Left renal cortex interstitium (tissue), 4 donors: ENCODE results near the gene DUSP5. TPM values are rescaled to one million over a fixed set of nuclear protein-coding genes. Genes with fewer than 3 reads are reported as not detected.
"Not testable (repeated sequence)": the region's sequence is repeated elsewhere in the genome, so short reads cannot be mapped to it uniquely, and the experiment has no call there.

Experiments used
- DNase-seq, 4 donors: peaks; one replicate each; pipeline ENCODE4 v3.0.0-alpha.2; 2013; ENCODE audit warnings: low read depth in 4 of 4, low spot score in 2 of 4, missing footprints in 1 of 4
- polyA plus RNA-seq, 4 donors: library from polyadenylated mRNA; unstranded; fragments of 120-200 nt; gene quantifications; one replicate each; pipeline ENCODE4 v1.2.1, GENCODE V29; 2013; ENCODE audit not compliant: insufficient read length in 4 of 4

DUSP5 gene
- polyA plus RNA-seq, 4 donors = 9.3 to 13.3 (median 10.6) TPM

DNA sequence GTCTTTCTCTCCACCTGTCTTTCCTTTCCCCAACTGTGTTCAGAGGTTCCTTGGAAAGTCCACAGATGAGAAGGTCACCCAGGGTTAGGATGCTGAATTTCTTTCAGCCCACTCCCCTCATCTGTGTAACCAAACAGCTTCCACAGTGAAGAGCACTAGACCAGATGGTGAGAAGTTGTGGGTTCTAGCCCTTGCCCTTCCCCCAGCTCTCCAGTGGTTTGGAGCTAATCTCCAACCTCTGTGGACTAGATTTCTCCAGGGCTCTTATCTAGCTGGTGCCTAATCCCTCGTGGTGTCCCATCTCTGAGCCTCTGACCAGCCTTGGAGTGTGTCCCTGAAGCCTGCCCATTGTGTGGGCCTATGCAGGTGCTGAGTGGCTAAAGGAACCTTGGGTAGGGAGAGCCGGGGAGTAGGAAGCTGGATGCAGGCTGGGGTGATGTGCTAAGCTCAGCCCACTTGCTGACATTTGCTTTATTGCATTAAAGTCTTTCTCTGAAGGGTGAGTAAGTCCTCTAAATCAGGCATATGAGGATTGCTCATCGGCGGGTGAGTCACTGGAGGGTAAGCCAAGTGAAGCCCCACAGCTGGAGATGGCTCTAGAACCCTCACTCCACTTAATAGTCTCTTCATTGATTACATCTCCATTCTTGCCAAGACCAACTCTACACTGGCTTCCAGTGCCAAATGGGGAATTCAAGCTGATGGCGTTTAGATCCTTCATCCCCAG is 14.9 kb downstream of the DUSP5 start:
- DNase-seq = no peak

DNA sequence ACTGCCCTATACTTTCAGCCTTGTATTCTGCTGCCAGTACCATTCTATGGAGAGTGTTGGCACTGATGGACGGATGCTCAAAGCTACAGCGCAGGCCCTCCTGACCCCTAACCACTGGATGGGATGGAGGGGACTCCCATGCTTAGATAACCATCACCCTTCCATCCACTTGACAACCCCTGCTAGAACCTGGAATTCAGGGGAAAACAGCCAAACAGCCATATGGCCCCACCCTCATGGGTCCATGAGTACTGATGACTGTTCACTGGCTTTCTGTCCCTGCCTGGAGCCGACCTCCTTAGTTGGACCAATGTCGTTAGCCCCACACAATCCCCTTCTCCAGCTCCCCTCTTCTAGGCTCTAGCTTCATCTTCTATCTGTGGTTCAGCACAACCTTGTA is 16.2 kb downstream of the DUSP5 start:
- DNase-seq = no peak

DNA sequence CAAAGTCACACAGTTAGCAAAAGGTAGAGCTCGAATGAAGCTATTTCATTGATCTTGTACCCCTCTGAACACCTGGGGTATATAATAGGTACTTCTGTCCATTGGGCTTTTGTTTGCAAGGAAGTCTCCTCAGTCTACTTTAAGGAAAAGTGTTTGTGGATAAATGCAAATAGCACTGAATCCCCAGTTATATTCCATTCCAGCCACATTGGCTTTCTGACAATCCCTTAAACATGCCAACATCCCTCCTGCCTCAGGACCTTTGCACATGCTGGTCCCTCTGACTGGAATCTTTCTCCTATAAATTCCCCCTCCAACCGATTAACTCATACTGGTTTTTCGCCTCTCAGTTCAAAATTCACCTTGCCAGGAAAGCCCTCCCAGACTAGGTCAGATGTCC is 17.1 kb downstream of the DUSP5 start:
- no peak for DNase-seq

DNA sequence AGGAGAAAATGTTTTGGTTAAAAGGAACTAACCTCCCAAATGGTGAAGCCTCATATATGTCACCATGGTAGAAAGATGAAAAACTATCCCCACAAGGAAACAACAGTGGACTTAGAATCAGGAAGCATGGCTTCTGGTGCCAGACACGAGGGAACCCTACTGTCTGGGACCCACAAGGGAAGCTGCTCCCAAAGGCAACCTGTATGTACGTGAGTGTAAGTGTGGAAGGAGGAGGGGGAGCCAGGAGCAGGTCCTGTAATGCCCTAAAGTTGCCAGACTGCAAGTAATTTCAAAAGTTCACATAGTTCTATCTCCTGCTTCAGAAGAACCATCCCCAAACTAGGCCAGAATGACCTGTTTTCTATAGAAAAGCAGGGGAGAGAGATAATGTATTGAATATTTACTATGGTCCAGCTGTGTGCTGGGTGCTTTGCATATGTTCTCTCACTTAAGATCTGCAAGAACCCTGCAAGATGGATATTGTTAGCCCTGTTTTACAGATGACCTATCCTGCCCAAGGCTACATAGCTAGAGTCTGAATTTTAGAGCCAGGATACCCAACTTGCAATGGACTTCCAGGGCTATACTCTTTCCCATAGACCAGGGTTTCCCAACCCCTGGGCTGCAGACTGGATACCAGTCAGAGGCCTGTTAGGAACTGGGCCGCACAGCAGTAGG is 19.2 kb downstream of the DUSP5 start:
- no peak for DNase-seq

DNA sequence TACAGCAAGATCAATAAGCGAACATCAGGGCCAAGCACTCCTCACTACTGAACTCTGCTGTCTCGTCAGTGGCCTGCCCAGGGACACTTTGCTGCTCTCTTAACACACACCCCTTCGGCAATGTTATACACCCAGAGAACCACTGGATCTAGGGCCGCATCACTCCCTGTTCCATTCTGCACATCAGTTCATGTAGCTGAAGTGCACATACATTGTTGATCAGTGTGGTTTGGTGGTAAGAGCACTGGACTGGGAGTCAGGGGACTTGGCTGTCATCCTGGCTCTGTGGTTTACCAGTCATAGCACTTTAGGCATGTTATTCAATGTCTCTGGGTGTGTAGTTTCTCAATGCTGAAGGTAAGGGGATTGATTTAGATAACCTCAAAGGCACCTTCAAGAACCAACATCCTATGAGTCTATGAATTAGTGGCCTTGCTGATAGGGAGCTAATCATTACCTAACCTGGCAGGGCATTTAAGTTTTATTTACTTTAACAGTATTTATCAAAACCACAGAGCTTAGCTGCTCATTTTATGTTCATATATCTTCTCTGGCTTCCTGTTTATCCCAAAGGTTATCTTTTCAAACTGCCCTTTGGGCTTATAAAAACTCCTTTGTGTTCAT is 24.8 kb downstream of the DUSP5 start:
- no peak for DNase-seq

DNA sequence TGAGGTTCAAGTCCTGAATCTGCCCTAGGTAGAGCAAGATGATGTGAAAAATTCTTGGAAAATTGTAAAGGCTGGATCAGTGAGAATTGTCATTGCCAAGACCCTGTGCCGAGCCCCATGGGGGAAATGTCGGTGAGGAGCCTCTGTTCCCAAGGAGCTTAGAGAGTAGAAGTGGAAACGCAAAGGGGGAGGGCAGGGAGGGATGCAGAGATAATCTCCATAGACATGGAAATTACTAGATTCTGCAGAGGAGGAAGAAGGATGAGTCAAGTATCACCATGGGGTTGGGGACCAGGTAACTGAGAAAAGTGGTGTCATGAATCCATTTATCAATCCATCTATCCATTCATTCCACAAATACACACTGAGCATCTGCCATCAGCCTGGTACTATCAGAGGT is 26.0 kb downstream of the DUSP5 start:
- DNase-seq = no peak

DNA sequence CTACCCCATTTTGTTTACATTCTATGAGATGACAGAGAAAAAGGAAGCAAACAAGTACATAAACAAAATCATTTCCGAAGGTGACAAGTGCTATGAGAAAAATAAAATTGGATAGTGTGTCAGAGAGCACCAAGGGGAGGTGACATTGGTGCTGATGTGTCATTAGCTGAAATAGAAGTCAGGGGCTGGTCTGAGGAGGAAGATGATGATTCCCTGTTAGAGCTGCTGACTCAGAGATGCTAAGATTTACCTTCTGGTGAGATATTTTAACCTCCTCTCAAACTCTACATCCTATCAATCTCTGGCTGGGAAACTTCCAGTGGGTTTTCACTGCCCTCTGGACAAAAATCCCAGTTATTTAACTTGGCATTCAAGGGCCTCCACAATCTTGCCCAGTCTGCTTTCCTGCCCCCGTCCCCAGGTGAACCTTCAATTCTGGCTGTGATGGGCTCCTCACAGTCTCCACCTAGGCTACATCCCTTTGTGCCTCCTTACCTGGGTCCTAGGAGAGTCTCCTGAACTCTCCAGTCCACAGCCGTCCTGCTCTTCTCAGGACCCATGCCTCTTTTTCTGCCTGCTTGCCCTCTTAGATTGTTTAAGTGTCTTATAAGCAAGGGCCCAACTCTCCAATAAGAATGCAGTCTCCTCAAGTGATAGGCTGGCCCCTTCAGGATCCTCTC is 26.6 kb downstream of the DUSP5 start:
- DNase-seq = no peak

DNA sequence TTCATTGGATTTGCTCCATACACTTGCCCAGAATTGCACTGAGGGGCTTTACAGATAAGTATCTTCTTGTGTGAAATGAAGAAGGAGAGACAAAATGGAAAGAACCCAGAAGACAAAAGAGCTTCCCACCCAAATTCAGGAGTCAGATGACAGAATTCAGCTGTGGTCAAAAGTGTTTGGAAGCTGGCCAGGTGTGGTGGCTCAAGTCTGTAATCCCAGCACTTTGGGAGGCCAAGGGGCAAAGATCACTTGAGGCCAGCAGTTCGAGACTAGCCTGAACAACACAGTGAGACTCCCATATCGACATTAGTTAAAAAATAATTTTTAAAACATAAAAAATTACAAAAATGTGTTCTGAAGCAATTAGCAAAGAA is 27.1 kb downstream of the DUSP5 start:
- no peak for DNase-seq

DNA sequence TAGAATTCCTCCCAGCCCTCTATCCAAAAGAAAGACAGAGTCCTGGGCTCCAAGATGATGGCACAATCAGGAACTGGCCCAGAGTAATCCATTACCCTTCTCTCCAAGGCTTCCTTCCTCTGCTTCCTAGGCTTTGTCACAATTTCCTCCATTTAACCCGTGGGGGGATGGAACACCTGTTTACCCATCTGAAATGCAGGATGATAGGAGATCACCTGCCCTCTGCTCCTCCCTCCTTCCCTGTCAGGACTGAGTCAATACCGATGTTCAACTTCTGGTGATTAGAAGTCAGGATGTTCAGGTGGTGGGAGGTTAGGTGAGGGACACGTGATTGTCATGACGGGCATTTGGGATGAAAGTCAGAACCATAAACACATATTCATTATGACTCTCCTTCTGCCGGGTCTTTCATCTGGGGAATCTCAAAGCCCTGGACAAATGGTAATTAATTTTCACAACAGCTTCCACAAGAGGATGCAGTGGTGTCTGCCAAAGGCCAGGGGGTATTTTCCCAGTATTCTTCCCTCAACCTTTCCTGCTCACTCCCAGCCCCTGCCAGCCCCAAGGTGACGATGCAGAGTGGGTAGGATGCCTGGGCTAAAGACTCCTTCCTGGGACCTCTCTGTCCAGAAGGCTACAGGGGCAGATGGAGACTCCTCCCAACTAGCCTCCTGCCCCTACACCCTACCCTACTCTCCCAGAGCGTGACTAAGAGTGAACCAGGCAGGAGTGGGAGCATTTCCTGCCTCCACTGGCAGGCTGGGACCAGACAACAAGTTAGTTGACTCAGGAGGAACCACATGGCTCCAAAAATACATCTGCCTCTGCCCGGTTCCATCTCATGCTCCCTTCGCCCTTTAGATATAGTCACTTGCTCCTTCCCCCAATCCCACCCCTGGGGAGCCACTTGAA is 27.9 kb downstream of the DUSP5 start:
- DNase-seq = no peak

DNA sequence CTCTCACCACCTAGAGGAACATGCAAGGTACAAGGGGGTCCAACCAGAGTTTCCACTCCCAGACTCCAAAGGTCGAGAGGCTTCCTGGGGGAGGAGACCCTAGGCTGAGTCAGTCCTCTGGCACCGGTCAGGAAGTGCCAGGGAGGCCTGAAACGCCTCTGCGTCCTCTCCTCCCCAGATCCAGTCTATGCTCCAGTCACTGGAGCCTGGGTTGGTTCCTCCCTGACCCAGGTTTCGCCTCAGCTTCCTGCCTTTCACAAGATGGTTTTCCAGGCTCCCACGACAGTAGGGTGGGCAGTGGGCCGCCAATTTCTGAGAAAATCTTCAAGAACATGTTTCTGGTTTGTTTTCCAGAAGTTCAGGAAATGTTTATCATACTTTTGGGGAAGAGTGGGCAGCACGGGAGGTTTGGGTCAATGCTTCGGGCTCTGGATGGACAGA is 30.0 kb downstream of the DUSP5 start:
- DNase-seq = no peak

DNA sequence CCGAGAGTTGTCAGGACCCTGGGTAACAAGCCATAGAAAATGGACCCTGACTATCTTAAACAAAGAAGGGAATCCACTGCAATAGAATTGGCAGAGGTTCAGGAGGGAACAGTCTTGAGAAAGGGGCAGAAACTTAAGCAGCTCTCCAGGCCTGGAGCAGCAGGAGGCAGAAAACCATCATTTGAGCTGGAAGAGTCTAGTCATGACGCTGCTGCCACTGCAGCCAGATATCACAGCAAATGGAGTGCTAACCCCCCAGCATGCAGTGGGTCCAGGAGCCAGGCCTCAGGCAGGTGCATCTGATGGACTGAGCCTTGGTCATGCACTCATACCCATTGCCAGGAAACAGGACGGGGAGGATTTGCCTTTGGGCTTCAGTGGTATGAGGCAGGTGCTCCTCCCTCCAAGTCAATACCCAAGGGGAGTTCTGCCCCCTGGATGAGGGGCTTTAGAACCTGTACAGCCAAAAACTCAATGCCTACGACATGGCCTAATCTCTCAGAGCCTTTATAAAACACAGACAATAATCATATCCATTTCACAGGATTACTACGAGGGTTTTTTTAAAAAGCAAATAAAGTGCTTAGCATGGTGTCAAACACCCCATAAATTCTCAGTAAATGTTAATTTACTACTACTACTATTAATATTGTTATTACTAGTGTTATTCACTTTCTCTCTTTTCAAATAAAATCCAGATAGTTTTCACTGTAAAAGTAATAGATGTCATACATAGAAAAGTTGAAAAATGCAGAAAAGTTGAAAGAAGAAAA is 30.7 kb downstream of the DUSP5 start:
- no peak for DNase-seq

DNA sequence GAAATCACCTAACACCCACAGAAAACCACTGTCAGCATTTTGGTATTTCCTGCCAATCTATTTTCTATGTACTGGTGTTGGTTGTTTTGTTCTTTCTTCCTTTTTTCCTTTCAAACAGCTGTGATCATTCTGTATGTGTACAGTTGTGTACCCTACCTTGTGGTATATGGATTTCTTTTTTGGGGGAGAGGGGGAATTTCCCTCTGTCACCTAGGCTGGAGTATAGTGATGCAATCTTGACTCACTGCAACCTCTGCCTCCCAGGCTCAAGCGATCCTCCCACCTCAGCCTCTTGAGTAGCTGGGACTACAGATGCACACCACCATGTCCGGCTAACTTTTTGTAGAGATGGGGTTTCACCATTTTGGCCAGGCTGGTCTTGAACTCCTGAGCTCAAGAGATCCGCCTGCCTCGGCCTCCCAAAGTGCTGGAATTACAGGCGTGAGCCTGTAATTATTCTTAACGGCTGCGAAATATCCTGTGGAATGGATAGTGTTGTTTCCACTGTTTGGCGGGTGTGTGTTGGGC is 31.4 kb downstream of the DUSP5 start:
- DNase-seq = not testable (repeated sequence)

DNA sequence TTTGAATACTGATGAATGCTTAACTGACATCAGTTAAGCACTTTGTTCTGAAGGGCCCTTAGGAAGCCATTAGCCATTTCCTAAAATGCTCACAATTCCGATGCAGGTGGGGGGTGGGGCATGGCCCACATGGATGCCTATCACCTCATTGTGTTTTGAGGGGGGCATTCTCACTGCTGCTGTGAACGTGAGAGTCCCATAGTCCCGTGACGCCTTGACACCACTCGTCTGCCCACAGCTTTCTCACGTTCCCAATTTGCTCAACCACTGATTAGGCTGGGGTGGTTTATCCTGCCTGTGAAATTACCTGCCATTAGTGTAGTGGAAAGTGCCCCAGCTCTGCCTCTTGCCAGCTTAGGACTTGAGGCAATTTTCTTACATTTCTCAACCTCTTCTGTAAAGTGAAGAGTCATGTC is 31.9 kb downstream of the DUSP5 start:
- no peak for DNase-seq

DNA sequence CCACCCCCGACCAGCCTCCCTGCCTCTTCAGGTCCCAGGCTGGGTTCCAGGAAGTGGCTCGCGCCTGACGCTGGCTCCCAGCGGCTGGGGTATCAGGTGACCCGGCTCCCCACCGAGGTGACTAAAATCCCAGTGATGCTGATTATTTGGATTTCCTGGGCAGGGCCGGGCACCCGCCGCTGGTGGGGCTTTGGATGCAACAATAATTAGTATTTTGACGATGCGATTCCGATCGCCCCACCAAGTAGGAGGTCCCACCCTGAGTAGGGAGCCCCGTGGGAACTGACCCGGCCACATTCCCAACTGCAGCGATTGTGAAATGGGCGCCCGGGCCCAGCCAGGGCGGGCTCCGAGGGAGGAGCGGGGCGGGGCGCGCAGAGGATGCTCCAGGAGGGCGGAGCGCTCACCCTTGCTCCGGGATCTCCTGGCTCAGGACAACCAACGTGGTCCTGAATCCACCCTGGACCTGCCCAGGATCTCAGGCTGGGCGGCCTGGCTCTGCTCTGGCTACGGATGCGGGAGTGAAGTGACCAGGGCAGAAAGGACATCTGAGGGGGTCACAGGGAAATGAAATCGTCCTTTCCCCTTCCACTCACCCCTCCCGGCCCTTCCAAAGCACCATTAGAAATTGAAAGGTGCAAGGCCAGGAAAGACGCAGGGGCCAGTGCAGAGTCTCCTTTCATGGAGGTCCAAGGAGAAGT is 32.6 kb downstream of the DUSP5 start:
- no peak for DNase-seq

DNA sequence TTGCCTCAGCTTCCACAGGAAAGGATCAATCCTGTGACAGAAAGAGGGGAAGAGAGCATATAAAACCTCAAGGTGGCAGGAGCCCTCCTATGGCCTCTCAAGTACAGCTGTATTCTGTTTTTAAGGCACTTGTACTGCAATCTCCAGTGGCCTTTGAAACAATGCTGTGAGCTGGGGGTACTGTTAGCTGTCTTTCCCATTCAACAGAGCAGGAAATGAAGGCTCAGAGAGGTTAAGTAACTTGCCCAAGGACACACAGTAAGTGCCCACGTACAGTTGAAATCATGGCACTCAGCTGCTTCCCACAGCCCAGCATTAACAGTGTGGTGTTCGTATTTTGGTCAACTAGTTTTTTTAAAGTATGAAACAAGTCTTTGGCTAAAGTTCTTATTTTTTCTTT is 34.0 kb downstream of the DUSP5 start:
- DNase-seq = no peak

DNA sequence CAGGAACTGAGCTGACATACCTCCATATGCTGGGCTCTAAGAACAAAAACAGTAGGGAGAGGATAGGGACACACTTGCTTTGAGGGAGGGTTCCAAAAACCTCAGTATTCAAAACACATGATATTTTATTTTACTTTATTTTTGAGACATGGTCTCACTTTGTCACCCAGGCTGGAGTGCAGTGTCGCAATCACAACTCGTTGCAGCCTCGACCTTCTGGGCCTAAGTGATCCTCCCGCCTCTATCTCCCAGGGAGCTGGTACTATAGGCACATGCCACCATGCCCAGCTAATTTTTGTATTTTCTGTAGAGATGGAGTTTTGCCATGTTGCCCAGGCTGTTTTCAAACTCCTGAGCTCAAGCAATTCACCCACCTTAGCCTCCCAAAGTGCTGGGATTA is 34.9 kb downstream of the DUSP5 start:
- DNase-seq = not testable (repeated sequence)

DNA sequence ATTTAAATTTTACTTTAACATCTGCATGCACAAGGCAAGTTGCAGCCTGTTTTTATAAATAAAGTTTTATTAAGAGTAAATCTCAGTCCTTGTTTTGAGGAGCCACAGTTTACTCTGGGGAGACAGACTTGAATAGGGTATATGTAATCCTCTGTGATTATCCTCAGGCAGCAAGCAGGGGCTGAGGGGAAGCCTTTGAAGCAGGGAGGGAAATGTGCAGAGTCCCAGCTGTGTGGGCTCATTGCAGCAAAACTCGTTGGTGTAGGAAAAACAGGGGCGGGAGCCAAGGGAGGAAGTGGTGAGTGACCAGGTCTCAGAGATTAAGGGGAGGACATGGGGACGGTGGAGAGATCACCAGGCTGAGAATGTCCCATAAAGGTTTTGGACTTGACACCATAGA is 35.4 kb downstream of the DUSP5 start:
- no peak for DNase-seq

DNA sequence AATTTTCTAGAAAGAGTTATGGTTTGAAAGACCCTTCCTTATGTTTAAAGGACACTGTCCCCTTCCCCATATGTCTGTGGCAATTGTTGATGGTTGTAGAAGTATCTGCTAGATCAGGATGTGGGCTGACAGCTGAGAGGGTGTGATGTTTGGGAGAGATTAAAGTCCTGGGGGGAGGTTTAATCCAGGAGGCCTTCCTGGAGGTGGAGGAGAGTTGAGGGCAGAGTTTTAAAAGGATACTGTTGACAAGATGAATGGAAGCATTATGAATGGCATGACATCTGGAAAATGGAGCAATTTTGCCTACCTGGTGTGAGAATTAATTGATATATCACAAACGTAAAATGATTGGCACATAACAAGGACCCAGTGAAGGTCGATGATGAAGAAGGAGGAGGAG is 36.9 kb downstream of the DUSP5 start:
- DNase-seq = no peak
